WERI-Rb-1 (cell line): ENCODE results near the gene MYZAP.

Experiments used
- DNase-seq: peaks from one replicate; pipeline ENCODE4 v3.0.0-alpha.2; 2020
- H3K27ac ChIP-seq: fragments of 250-450 bp; sonication (Bioruptor Pico); 2 replicates; pipeline ENCODE4 v1.5.1; 2020; ENCODE audit warnings: mild to moderate bottlenecking, moderate library complexity
- H3K27me3 ChIP-seq: fragments of 250-450 bp; sonication (Bioruptor Pico); 2 replicates; pipeline ENCODE4 v1.5.1; 2021; ENCODE audit warnings: mild to moderate bottlenecking, low read depth, moderate library complexity; ENCODE audit not compliant: insufficient read depth, severe bottlenecking
- H3K36me3 ChIP-seq: fragments of 250-450 bp; sonication (Bioruptor Pico); 2 replicates; pipeline ENCODE4 v1.5.1; 2020; ENCODE audit warnings: mild to moderate bottlenecking, moderate library complexity
- H3K4me3 ChIP-seq: 2 replicates; pipeline ENCODE4 v1.5.1; 2011; ENCODE audit warnings: low read depth, mild to moderate bottlenecking, control low read depth, low read length
- H3K9me3 ChIP-seq: fragments of 250-450 bp; sonication (Bioruptor Pico); 2 replicates; pipeline ENCODE4 v1.5.1; 2021; ENCODE audit warnings: mild to moderate bottlenecking, moderate library complexity; ENCODE audit not compliant: severe bottlenecking
- TF ChIP-seq, protein P1 (sequence below): IDR thresholded peaks from 2 replicates; pipeline ENCODE4 v1.5.1; 2011; ENCODE audit warnings: low read depth, mild to moderate bottlenecking, control low read depth, inconsistent platforms, low read length

MYZAP gene

DNA sequence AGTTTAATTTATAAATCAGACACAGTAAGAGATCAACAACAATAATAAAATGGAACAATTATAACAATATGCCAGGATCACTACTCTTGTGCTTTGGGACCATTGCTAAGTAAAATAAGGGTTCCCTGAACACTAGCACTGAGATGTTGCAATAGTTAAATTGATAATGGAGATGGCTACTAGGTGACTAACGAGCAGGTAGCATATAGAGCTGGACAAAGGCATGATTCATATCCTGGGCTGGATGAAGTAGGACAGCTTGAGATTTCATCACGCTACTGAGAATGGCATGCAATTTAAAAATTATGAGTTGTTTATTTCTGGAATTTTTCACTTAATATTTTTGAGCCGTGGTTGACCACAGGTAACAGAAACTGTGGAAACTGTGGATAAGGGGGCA lies 20.7 kb upstream of the MYZAP start:
- TF ChIP-seq, protein P1, sequence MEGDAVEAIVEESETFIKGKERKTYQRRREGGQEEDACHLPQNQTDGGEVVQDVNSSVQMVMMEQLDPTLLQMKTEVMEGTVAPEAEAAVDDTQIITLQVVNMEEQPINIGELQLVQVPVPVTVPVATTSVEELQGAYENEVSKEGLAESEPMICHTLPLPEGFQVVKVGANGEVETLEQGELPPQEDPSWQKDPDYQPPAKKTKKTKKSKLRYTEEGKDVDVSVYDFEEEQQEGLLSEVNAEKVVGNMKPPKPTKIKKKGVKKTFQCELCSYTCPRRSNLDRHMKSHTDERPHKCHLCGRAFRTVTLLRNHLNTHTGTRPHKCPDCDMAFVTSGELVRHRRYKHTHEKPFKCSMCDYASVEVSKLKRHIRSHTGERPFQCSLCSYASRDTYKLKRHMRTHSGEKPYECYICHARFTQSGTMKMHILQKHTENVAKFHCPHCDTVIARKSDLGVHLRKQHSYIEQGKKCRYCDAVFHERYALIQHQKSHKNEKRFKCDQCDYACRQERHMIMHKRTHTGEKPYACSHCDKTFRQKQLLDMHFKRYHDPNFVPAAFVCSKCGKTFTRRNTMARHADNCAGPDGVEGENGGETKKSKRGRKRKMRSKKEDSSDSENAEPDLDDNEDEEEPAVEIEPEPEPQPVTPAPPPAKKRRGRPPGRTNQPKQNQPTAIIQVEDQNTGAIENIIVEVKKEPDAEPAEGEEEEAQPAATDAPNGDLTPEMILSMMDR: no peak
- no peak for DNase-seq
- Histone ChIP-seq H3K4me3 (no peak overlapping the region), H3K9me3 (no peaks in the 10 kb centered on the region), H3K36me3 (no peaks in the 10 kb centered on the region), H3K27me3 (no peaks in the 10 kb centered on the region), H3K27ac (no peak overlapping the region)

DNA sequence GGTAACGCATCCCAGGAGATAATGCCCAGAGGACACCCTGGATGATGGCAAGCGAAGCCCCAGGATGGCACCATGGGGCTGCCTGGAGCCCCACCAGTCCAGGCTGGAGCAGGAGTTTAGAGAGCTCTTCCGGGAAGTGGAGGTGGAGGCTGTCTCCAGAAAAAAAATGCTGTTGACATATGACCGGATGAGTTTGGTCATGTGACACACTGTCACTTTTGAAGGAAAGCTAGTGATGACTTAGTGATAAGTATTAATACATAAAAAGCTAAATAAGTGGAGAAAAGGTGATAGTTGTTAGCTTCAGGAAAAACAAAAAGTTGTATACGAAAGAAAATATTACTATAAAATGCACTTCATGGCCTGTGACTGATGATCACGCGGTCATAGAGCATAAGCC lies 20.0 kb upstream of the MYZAP start:
- H3K36me3 ChIP-seq: no peaks in the 10 kb centered on the region
- no peak for DNase-seq
- no peak overlapping the region for H3K4me3 ChIP-seq
- no peaks in the 10 kb centered on the region for H3K9me3 ChIP-seq
- TF ChIP-seq, protein P1: no peak
- H3K27ac ChIP-seq: no peak overlapping the region
- H3K27me3 ChIP-seq: no peaks in the 10 kb centered on the region

DNA sequence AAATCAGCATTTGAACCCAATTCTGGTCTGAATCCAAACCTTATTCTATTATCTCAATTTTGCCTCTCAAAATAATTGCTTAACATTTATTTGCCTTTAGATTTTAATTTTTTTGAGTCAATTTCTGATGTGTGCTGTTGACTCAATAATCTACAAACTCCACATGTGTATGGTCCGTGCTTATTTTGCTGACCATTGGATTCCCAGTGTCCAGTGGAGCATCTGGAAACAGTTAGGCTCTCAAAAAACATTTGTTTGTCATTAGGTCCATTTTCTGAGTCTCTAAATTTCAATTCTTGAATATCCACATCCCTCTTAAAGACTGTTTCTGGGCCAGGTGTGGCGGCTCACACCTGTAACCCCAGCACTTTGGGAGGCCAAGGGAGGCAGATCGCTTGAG lies 19.2 kb upstream of the MYZAP start:
- H3K4me3 ChIP-seq: no peak overlapping the region
- TF ChIP-seq, protein P1: no peak
- H3K9me3 ChIP-seq: no peaks in the 10 kb centered on the region
- no peak overlapping the region for H3K27ac ChIP-seq
- no peaks in the 10 kb centered on the region for H3K27me3 ChIP-seq
- H3K36me3 ChIP-seq: no peaks in the 10 kb centered on the region
- DNase-seq: no peak

GRCh38 chr15:57573151-57573550 lies 18.6 kb upstream of the MYZAP start:
- H3K27ac ChIP-seq: no peak overlapping the region
- H3K36me3 ChIP-seq: no peaks in the 10 kb centered on the region
- TF ChIP-seq, protein P1: no peak
- no peaks in the 10 kb centered on the region for H3K9me3 ChIP-seq
- H3K27me3 ChIP-seq: no peaks in the 10 kb centered on the region
- DNase-seq: no peak
- no peak overlapping the region for H3K4me3 ChIP-seq

DNA sequence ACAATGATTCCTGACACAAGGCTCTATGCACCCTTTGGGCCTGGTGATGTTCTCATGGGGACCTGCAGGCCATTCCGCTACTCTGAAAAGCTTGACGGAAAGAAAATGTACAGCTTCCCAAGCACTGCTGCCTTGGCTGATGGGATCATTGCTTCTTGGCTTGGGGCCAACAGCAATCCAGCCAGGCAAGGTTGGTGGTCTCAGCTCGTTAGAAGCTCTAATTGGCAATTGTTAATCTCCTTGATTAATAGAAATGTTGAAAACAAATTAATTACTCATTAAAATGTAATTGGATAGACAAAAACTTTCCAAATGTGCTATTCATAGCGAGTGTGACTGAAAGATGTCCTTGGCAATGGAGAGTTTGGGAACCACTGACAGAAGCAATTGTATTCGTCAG lies 16.3 kb upstream of the MYZAP start:
- Histone ChIP-seq H3K27me3 (no peaks in the 10 kb centered on the region), H3K9me3 (no peaks in the 10 kb centered on the region), H3K36me3 (no peaks in the 10 kb centered on the region), H3K27ac (no peak overlapping the region), H3K4me3 (no peak overlapping the region)
- TF ChIP-seq, protein P1: no peak
- DNase-seq: no peak

GRCh38 chr15:57578288-57578900 lies 13.3 kb upstream of the MYZAP start:
- no peak overlapping the region for H3K4me3 ChIP-seq
- H3K27me3 ChIP-seq: no peaks in the 10 kb centered on the region
- H3K9me3 ChIP-seq: peaks cover 7% of the 10 kb centered on the region
- no peak overlapping the region for H3K27ac ChIP-seq
- DNase-seq: no peak
- TF ChIP-seq, protein P1: no peak
- no peaks in the 10 kb centered on the region for H3K36me3 ChIP-seq
